Keratinocyte (primary cell): ENCODE measurements around the gene PLS1.
"Not testable (repeated sequence)": the region's sequence is repeated elsewhere in the genome, so short reads cannot be mapped to it uniquely, and the experiment has no call there.

Experiments
- EZH2 ChIP-seq: IDR thresholded peaks from one replicate; pipeline ENCODE4 v1.6.1; 2012; ENCODE audit warnings: inconsistent platforms, mild to moderate bottlenecking, low read length, moderate library complexity
- TF ChIP-seq, protein P1 (sequence below), 3 experiments: IDR thresholded peaks in 1 of 3; conservative IDR thresholded peaks in 1 of 3; optimal IDR thresholded peaks in 1 of 3; 2 replicates in 2 of 3; 3 replicates in 1 of 3; pipeline versions ENCODE3 to v1.5.1; 2011; ENCODE audit warnings: low read length in 3 of 3, mild to moderate bottlenecking in 3 of 3, moderate library complexity in 2 of 3, control low read depth in 1 of 3, inconsistent platforms in 1 of 3; ENCODE audit not compliant: insufficient read depth in 2 of 3; ENCODE audit errors: extremely low read depth in 1 of 3

DNA sequence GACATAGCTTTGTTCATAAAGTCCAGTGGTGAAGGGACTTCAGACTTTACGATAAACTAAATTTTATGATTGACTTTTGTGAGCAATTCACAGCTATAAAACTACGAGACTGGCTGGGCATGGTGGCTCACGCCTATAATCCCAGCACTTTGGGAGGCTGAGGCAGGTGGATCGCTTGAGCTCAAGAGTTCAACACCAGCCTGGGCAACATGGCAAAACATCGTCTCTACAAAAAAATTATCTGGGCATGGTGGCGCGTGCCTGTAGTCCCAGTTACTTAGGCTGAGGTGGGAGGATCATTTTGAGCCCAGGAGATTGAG is 7.2 kb downstream of the PLS1 start:
- not testable (repeated sequence) for TF ChIP-seq EZH2
- TF ChIP-seq, protein P1, sequence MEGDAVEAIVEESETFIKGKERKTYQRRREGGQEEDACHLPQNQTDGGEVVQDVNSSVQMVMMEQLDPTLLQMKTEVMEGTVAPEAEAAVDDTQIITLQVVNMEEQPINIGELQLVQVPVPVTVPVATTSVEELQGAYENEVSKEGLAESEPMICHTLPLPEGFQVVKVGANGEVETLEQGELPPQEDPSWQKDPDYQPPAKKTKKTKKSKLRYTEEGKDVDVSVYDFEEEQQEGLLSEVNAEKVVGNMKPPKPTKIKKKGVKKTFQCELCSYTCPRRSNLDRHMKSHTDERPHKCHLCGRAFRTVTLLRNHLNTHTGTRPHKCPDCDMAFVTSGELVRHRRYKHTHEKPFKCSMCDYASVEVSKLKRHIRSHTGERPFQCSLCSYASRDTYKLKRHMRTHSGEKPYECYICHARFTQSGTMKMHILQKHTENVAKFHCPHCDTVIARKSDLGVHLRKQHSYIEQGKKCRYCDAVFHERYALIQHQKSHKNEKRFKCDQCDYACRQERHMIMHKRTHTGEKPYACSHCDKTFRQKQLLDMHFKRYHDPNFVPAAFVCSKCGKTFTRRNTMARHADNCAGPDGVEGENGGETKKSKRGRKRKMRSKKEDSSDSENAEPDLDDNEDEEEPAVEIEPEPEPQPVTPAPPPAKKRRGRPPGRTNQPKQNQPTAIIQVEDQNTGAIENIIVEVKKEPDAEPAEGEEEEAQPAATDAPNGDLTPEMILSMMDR (optimal IDR thresholded peaks at IDR 0.05 in 1 of 3, IDR thresholded peaks at IDR 0.05 in 1 of 3, conservative IDR thresholded peaks at IDR 0.05 in 1 of 3; ENCODE audit: extremely low read depth in 1 of 3, insufficient read depth in 2 of 3, low read length in 3 of 3) = not testable (repeated sequence)
